HepG2 (cell line): ENCODE measurements around the gene ZNRD2. TPM values are rescaled to one million over a fixed set of nuclear protein-coding genes. Genes with fewer than 3 reads are reported as not detected.

ENCODE experiments used
- THAP7 ChIP-seq: sonication (generic); formaldehyde crosslinking; IDR thresholded peaks from 2 replicates; pipeline ENCODE4 v1.8.1; 2023; ENCODE audit warnings: mild to moderate bottlenecking, missing genetic modification reagents
- ZNF318 ChIP-seq: sonication (generic); formaldehyde crosslinking; IDR thresholded peaks from 2 replicates; pipeline ENCODE4 v1.4.0; 2020; ENCODE audit warnings: mild to moderate bottlenecking, missing genetic modification reagents
- ZNF598 ChIP-seq: sonication (generic); formaldehyde crosslinking; IDR thresholded peaks from 2 replicates; pipeline ENCODE4 v1.5.1; 2020; ENCODE audit warnings: mild to moderate bottlenecking, missing genetic modification reagents, borderline replicate concordance
- ZSCAN22 ChIP-seq: sonication (generic); formaldehyde crosslinking; IDR thresholded peaks from 2 replicates; pipeline ENCODE4 v1.4.0; 2020; ENCODE audit warnings: mild to moderate bottlenecking, missing genetic modification reagents
- polyA plus RNA-seq, 8 experiments: library from polyadenylated mRNA; depleted of rRNA in 3 of 8; stranded (reverse) in 7 of 8; unstranded in 1 of 8; fragments of >200 nt; fragmentation: Illumina TruSeq in 4 of 8; extraction: Trizol in 4 of 8; gene quantifications; 2 replicates each; pipeline versions ENCODE4 v1.2.1 to v1.2.3, GENCODE V29; 2011 to 2016; ENCODE audit warnings: low read depth in 4 of 8, missing spikeins in 1 of 8, mixed read lengths in 1 of 8; ENCODE audit not compliant: insufficient read depth in 1 of 8
- total RNA-seq, 5 experiments: library from RNA; depleted of rRNA; stranded (reverse); fragments of >200 nt; fragmentation: Illumina TruSeq; extraction: Trizol; gene quantifications; 2 replicates each; pipeline ENCODE4 v1.2.3, GENCODE V29; 2016; ENCODE audit warnings: low read depth in 1 of 5

Gene ZNRD2
- total and polyA plus RNA-seq, 2 of the 13 experiments (the other 11 are each of a cell fraction or from before 2014, with no cell fraction given) = 29.2 to 34.0 TPM

- TF ChIP-seq THAP7 (CRISPR knock-in tag) (no peak), ZSCAN22 (CRISPR knock-in tag) (no peak), ZNF318 (CRISPR knock-in tag) (no peak), ZNF598 (no peak)
Measured at GRCh38 chr11:65583589-65583988, 13.3 kb downstream of the ZNRD2 start (continued).
